Neural progenitor cell (in vitro differentiated cells): ENCODE results near the gene BBX.

Source experiments
- EZH2 ChIP-seq: fragments of 200-600 bp; sonication (generic); IDR thresholded peaks from 2 replicates; pipeline ENCODE4 v1.6.1; 2017; ENCODE audit warnings: antibody characterized with exemption, mild to moderate bottlenecking, moderate library complexity
- EZH2phosphoT487 ChIP-seq: fragments of 200-600 bp; sonication (generic); IDR thresholded peaks from 2 replicates; pipeline ENCODE4 v1.6.1; 2017; ENCODE audit warnings: antibody characterized with exemption
- TF ChIP-seq, protein P1 (sequence below): fragments of 200-600 bp; sonication (generic); IDR thresholded peaks from 2 replicates; pipeline ENCODE4 v1.5.1; 2017; ENCODE audit warnings: antibody characterized with exemption, mild to moderate bottlenecking

- TF ChIP-seq, protein P1, sequence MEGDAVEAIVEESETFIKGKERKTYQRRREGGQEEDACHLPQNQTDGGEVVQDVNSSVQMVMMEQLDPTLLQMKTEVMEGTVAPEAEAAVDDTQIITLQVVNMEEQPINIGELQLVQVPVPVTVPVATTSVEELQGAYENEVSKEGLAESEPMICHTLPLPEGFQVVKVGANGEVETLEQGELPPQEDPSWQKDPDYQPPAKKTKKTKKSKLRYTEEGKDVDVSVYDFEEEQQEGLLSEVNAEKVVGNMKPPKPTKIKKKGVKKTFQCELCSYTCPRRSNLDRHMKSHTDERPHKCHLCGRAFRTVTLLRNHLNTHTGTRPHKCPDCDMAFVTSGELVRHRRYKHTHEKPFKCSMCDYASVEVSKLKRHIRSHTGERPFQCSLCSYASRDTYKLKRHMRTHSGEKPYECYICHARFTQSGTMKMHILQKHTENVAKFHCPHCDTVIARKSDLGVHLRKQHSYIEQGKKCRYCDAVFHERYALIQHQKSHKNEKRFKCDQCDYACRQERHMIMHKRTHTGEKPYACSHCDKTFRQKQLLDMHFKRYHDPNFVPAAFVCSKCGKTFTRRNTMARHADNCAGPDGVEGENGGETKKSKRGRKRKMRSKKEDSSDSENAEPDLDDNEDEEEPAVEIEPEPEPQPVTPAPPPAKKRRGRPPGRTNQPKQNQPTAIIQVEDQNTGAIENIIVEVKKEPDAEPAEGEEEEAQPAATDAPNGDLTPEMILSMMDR = no peak
- TF ChIP-seq EZH2phosphoT487 = no peak
- TF ChIP-seq EZH2 = no peak
Measured at GRCh38 chr3:107588217-107588616, 65.5 kb downstream of the BBX start.
